B cell (primary cell): Measurements from ENCODE around the gene DNAAF5. TPM values are rescaled to one million over a fixed set of nuclear protein-coding genes. Genes with fewer than 3 reads are reported as not detected.
A peak's percentile ranks its signal among the peaks of the same experiment; 100 is the strongest.

Source experiments
- ATAC-seq: fragments of 200-7000 bp; cut with Tn5 transposase; one replicate; pipeline ENCODE4 v1.10.0; 2021; ENCODE audit warnings: low read depth, mild to moderate bottlenecking, moderate number of reproducible peaks, moderate library complexity
- CTCF ChIA-PET: fragments of 350-600 bp; sonication (Branson Sonifier 250); formaldehyde crosslinking; loops from one replicate; lab custom pipeline; 2021; ENCODE audit warnings: antibody characterized with exemption, inconsistent platforms; lab: Charles Lee
- POLR2A ChIA-PET: fragments of 350-600 bp; sonication (Branson Sonifier 250); formaldehyde crosslinking; loops from one replicate; lab custom pipeline; 2021; ENCODE audit warnings: antibody characterized with exemption; lab: Charles Lee
- DNase-seq: peaks from one replicate; pipeline ENCODE4 v3.0.0; 2013
- H2AFZ ChIP-seq: 2 replicates; pipeline ENCODE4 v1.6.1; 2012; ENCODE audit warnings: mild to moderate bottlenecking, low read depth, low read length; ENCODE audit not compliant: insufficient read depth, poor library complexity, severe bottlenecking
- H3K27ac ChIP-seq, 2 donors: 1 replicate in 1 of 2; 2 replicates in 1 of 2; pipeline ENCODE4 v1.5.1; 2012 to 2013; ENCODE audit warnings: low read length in 2 of 2, mild to moderate bottlenecking in 2 of 2, moderate library complexity in 1 of 2
- H3K27me3 ChIP-seq, 4 experiments: fragments of 200-600 bp in 1 of 4; sonication (generic) in 1 of 4; replicated peaks in 1 of 4; 1 replicate in 2 of 4; 2 replicates in 2 of 4; pipeline versions ENCODE4 v1.6.1 to v1.7.0; 2013 to 2016; ENCODE audit warnings: low read length in 3 of 4, mild to moderate bottlenecking in 2 of 4, mixed read lengths in 1 of 4, moderate library complexity in 1 of 4; ENCODE audit not compliant: insufficient read depth in 4 of 4, control insufficient read depth in 3 of 4; ENCODE audit errors: control extremely low read depth in 1 of 4
- H3K36me3 ChIP-seq, 2 experiments: replicated peaks in 1 of 2; 1 replicate in 1 of 2; 2 replicates in 1 of 2; pipeline versions ENCODE4 v1.6.1 to v1.7.1; 2013; ENCODE audit warnings: low read length in 1 of 2; ENCODE audit not compliant: insufficient read depth in 2 of 2, control insufficient read depth in 1 of 2; ENCODE audit errors: control extremely low read depth in 1 of 2, extremely low read depth in 1 of 2
- H3K4me1 ChIP-seq, 2 donors: fragments of 200-600 bp in 1 of 2; sonication (generic) in 1 of 2; 1 replicate in 1 of 2; 2 replicates in 1 of 2; pipeline versions ENCODE4 v1.5.1 to v1.6.1; 2013 to 2017; ENCODE audit warnings: low read length in 2 of 2; ENCODE audit not compliant: control insufficient read depth in 2 of 2, insufficient read depth in 2 of 2
- H3K4me2 ChIP-seq: replicated peaks from 2 replicates; pipeline ENCODE3; 2012; ENCODE audit warnings: mild to moderate bottlenecking, low read depth, low read length; ENCODE audit not compliant: poor library complexity, severe bottlenecking
- H3K4me3 ChIP-seq, 5 experiments: fragments of 200-600 bp in 1 of 5; sonication (generic) in 1 of 5; 1 replicate in 3 of 5; 2 replicates in 2 of 5; pipeline versions ENCODE4 v1.5.1 to v1.7.0; 2011 to 2016; ENCODE audit warnings: low read length in 4 of 5, mild to moderate bottlenecking in 4 of 5, low read depth in 2 of 5, control low read depth in 1 of 5, moderate library complexity in 1 of 5; ENCODE audit not compliant: insufficient read depth in 1 of 5; ENCODE audit errors: control extremely low read depth in 1 of 5, extremely low read depth in 1 of 5
- H3K79me2 ChIP-seq: fragments of 200-600 bp; sonication (generic); one replicate; pipeline ENCODE4 v1.6.0; 2016; ENCODE audit warnings: low read length; ENCODE audit not compliant: control insufficient read depth, insufficient read depth
- H3K9ac ChIP-seq: fragments of 200-600 bp; sonication (generic); 2 replicates; pipeline ENCODE4 v1.6.1; 2017; ENCODE audit warnings: mild to moderate bottlenecking, low read length, moderate library complexity
- H3K9me3 ChIP-seq, 3 donors: one replicate each; pipeline versions ENCODE4 v1.6.1 to v1.7.1; 2013; ENCODE audit warnings: low read length in 2 of 3; ENCODE audit not compliant: control insufficient read depth in 2 of 3, insufficient read depth in 1 of 3; ENCODE audit errors: control extremely low read depth in 1 of 3
- H4K20me1 ChIP-seq: 2 replicates; pipeline ENCODE4 v1.6.0; 2012; ENCODE audit warnings: mild to moderate bottlenecking, low read length; ENCODE audit not compliant: insufficient read depth, control insufficient read depth, poor library complexity, severe bottlenecking
- H3K27ac Mint-ChIP-seq: one replicate; pipeline ENCODE4 v1.8.0; 2021; ENCODE audit warnings: mixed read lengths
- H3K27me3 Mint-ChIP-seq: one replicate; pipeline ENCODE4 v1.8.0; 2021; ENCODE audit warnings: mixed read lengths
- H3K4me1 Mint-ChIP-seq: one replicate; pipeline ENCODE4 v1.8.0; 2021; ENCODE audit warnings: mixed read lengths
- H3K4me3 Mint-ChIP-seq: one replicate; pipeline ENCODE4 v1.8.0; 2021; ENCODE audit warnings: mixed read lengths
- H3K9me3 Mint-ChIP-seq: one replicate; pipeline ENCODE4 v1.8.0; 2022; ENCODE audit warnings: mixed read lengths; ENCODE audit not compliant: insufficient read depth
- EZH2 ChIP-seq: IDR thresholded peaks from 2 replicates; pipeline ENCODE4 v1.6.1; 2012; ENCODE audit warnings: borderline replicate concordance, low read depth, mild to moderate bottlenecking, moderate library complexity, low read length; ENCODE audit not compliant: insufficient read depth, poor library complexity, severe bottlenecking
- WGBS: methylation state at CpG from one replicate; pipeline ENCODE4 v1.1.5; 2013; ENCODE audit warnings: missing lambda C conversion rate; ENCODE audit not compliant: insufficient coverage; 5-methylcytosine and 5-hydroxymethylcytosine counted together
- intact Hi-C: fragments of 100-400 bp; cut with micrococcal nuclease; formaldehyde crosslinking; loops from one replicate; pipeline ENCODE4 v1.10.0; 2022
- polyA plus RNA-seq: library from polyadenylated mRNA; depleted of rRNA; stranded (reverse); fragments of >200 nt; gene quantifications from 2 replicates; pipeline ENCODE4 v1.2.3, GENCODE V29; 2012
- total RNA-seq, 2 donors: library from RNA; stranded (reverse); fragments of 120-200 nt in 1 of 2; gene quantifications; 1 replicate in 1 of 2; 2 replicates in 1 of 2; pipeline versions ENCODE4 v1.2.3 to v1.2.4, GENCODE V29; 2013 to 2022
- TF ChIP-seq, protein P1 (sequence below): fragments of 200-600 bp; IDR thresholded peaks from one replicate; pipeline ENCODE4 v1.8.0; 2022; ENCODE audit warnings: antibody characterized with exemption, mild to moderate bottlenecking

The DNAAF5 gene
- total and polyA plus RNA-seq, 2 donors (not counting 1 experiment from before 2014, with no cell fraction given), result 18.0 to 21.4 TPM

DNA sequence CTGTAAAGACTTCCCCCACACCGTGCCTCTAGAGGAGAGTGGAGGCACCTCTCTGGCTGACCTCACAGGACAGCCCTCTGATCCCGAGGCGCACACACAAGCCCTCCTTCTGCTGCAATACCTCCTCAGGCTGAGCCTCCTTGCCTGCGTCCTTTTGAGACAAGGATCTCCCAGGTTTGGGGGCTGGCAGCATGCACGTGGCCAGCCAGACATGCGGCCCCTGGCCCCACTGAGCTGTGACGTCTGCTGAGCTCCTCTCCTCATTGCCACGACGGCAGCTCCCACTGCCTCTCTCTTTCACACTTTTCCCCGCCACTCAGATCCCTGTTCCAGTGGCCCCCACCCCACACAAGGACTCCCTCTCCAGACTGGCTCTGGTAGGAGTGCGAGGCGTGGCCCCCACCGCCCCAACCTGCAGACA, 12.2 kb upstream of the DNAAF5 start:
- no peaks in the 10 kb centered on the region for H4K20me1 ChIP-seq
- 97% methylated on average over 11 of the region's 13 CpGs for WGBS
- POLR2A ChIA-PET, result no interaction called here
- H3K36me3 ChIP-seq, result no peaks in the 10 kb centered on the region
- peaks cover 0 to 5% (median 0%) of the 10 kb centered on the region in 4 experiments for H3K27me3 ChIP-seq
- peaks cover 4 to 7% of the 10 kb centered on the region in 2 donors for H3K4me1 ChIP-seq
- peaks cover 15% of the 10 kb centered on the region for H3K4me1 Mint-ChIP-seq
- peak overlapping the region; percentile 55 for H3K4me3 Mint-ChIP-seq
- no peak overlapping the region for H3K27ac Mint-ChIP-seq
- ATAC-seq (no peak), DNase-seq (no peak)
- no peak for TF ChIP-seq EZH2
- TF ChIP-seq, protein P1, sequence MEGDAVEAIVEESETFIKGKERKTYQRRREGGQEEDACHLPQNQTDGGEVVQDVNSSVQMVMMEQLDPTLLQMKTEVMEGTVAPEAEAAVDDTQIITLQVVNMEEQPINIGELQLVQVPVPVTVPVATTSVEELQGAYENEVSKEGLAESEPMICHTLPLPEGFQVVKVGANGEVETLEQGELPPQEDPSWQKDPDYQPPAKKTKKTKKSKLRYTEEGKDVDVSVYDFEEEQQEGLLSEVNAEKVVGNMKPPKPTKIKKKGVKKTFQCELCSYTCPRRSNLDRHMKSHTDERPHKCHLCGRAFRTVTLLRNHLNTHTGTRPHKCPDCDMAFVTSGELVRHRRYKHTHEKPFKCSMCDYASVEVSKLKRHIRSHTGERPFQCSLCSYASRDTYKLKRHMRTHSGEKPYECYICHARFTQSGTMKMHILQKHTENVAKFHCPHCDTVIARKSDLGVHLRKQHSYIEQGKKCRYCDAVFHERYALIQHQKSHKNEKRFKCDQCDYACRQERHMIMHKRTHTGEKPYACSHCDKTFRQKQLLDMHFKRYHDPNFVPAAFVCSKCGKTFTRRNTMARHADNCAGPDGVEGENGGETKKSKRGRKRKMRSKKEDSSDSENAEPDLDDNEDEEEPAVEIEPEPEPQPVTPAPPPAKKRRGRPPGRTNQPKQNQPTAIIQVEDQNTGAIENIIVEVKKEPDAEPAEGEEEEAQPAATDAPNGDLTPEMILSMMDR, result no peak
- H3K9me3 Mint-ChIP-seq, result no peaks in the 10 kb centered on the region
- H3K79me2 ChIP-seq, result no peaks in the 10 kb centered on the region
- no peak overlapping the region for H3K9ac ChIP-seq
- no peak overlapping the region for H3K4me2 ChIP-seq
- H3K4me3 ChIP-seq, result no peak overlapping the region
- H3K27ac ChIP-seq, result no peak overlapping the region
- intact Hi-C loops, result no loop called here
- no peak overlapping the region for H2AFZ ChIP-seq
- peaks cover 0 to 7% (median 0%) of the 10 kb centered on the region in 3 donors for H3K9me3 ChIP-seq
- CTCF ChIA-PET, result no interaction called here
- peaks cover 5% of the 10 kb centered on the region for H3K27me3 Mint-ChIP-seq

DNA sequence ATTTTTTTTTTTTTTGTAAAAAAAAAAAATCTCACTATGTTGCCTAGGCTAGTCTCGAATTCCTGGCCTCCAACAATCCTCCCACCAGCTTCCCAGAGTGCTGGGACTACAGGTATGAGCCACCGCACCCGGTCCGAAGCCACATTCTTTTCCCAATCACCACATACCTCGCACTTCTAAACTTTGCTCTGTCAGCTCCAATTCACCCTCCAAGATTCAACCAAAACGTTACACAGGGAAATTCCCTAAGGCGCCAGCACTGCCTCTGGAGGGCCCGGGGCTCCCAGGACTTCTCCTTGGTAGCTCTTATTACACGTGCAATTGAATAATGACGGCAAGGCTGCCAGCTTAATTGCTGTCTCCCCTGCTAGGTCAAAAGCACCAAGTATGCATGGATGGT, 10.3 kb upstream of the DNAAF5 start:
- no peak overlapping the region for H3K4me2 ChIP-seq
- ChIA-PET CTCF (no interaction called here), POLR2A (interaction anchor here (0.6 kb wide), 1 partner anchor 115 kb away, joined by 4 read pairs; no protein-coding TSS in a partner anchor)
- H2AFZ ChIP-seq, result no peak overlapping the region
- TF ChIP-seq EZH2, result no peak
- TF ChIP-seq, protein P1, result no peak
- peaks cover 0 to 5% (median 0%) of the 10 kb centered on the region in 4 experiments for H3K27me3 ChIP-seq
- H3K27ac ChIP-seq, result no peak overlapping the region
- Mint-ChIP-seq H3K9me3 (no peaks in the 10 kb centered on the region), H3K4me1 (peaks cover 15% of the 10 kb centered on the region), H3K27me3 (peaks cover 5% of the 10 kb centered on the region), H3K27ac (no peak overlapping the region), H3K4me3 (no peak overlapping the region)
- H4K20me1 ChIP-seq, result no peaks in the 10 kb centered on the region
- no peak for ATAC-seq
- H3K79me2 ChIP-seq, result no peaks in the 10 kb centered on the region
- 91% methylated on average over 10 of the region's 10 CpGs for WGBS
- no peak overlapping the region for H3K4me3 ChIP-seq
- no peak for DNase-seq
- peaks cover 4 to 7% of the 10 kb centered on the region in 2 donors for H3K4me1 ChIP-seq
- H3K9ac ChIP-seq, result no peak overlapping the region
- H3K36me3 ChIP-seq, result no peaks in the 10 kb centered on the region
- intact Hi-C loops, result no loop called here
- peaks cover 0 to 7% (median 0%) of the 10 kb centered on the region in 3 donors for H3K9me3 ChIP-seq
